GDM1 (cell line): Measurements from ENCODE around the gene PALD1.
A peak's percentile ranks its signal among the peaks of the same experiment; 100 is the strongest.
"Not testable (repeated sequence)": the region's sequence is repeated elsewhere in the genome, so short reads cannot be mapped to it uniquely, and the experiment has no call there.

ENCODE experiments used
- DNase-seq: peaks from one replicate; lab custom pipeline; 2025; lab: John Stamatoyannopoulos, UW

Gene PALD1

GRCh38 chr10:70571636-70572439 is 93.3 kb downstream of the PALD1 start:
- no peak for DNase-seq

GRCh38 chr10:70573599-70574506 is 95.3 kb downstream of the PALD1 start:
- no peak for DNase-seq

- DNase-seq: no peak
Observed at GRCh38 chr10:70575486-70575873, 96.9 kb downstream of the PALD1 start.

GRCh38 chr10:70575874-70576802 is 97.6 kb downstream of the PALD1 start:
- peak; percentile 81 for DNase-seq

GRCh38 chr10:70576803-70577517 is 98.4 kb downstream of the PALD1 start:
- no peak for DNase-seq

- DNase-seq: peak; percentile 55
Observed at GRCh38 chr10:70578371-70578947, 99.9 kb downstream of the PALD1 start.

GRCh38 chr10:70579234-70580002 is 100.9 kb downstream of the PALD1 start:
- no peak for DNase-seq

GRCh38 chr10:70581176-70581575 is 102.6 kb downstream of the PALD1 start:
- DNase-seq: not testable (repeated sequence)

GRCh38 chr10:70582793-70583668 is 104.5 kb downstream of the PALD1 start:
- DNase-seq: no peak

- no peak for DNase-seq
Observed at GRCh38 chr10:70583669-70584037, 105.1 kb downstream of the PALD1 start.

GRCh38 chr10:70584366-70584765 is 105.8 kb downstream of the PALD1 start:
- no peak for DNase-seq

- peak; percentile 67 for DNase-seq
Observed at GRCh38 chr10:70584909-70585544, 106.5 kb downstream of the PALD1 start.

- no peak for DNase-seq
Observed at GRCh38 chr10:70585578-70586169, 107.1 kb downstream of the PALD1 start.

GRCh38 chr10:70586348-70586930 is 107.9 kb downstream of the PALD1 start:
- DNase-seq: no peak

GRCh38 chr10:70587045-70587658 is 108.6 kb downstream of the PALD1 start:
- no peak for DNase-seq

GRCh38 chr10:70588255-70588654 is 109.7 kb downstream of the PALD1 start:
- no peak for DNase-seq

GRCh38 chr10:70588859-70589570 is 110.4 kb downstream of the PALD1 start:
- no peak for DNase-seq
